Panc1 (cell line): ENCODE results near the gene RELA. TPM values are rescaled to one million over a fixed set of nuclear protein-coding genes. Genes with fewer than 3 reads are reported as not detected.

ENCODE experiments used
- ATAC-seq: fragments of 200-7000 bp; cut with Tn5 transposase; 2 replicates; pipeline ENCODE4 v1.9.1; 2020; ENCODE audit warnings: mild to moderate bottlenecking, moderate library complexity
- BruUV-seq: library from RNA; stranded (reverse); fragments of 400-500 nt; replicated peaks from 2 replicates; lab custom pipeline; 2021; lab: Mats Ljungman, UMichigan
- CTCF ChIA-PET: fragments of 300-600 bp; sonication (Branson Sonifier 250); formaldehyde crosslinking; loops from one replicate; lab custom pipeline; 2022; ENCODE audit warnings: antibody characterized with exemption; lab: Charles Lee
- POLR2A ChIA-PET: fragments of 300-600 bp; sonication (Branson Sonifier 250); formaldehyde crosslinking; loops from one replicate; lab custom pipeline; 2022; ENCODE audit warnings: antibody characterized with exemption; lab: Charles Lee
- DNase-seq: peaks from one replicate; pipeline ENCODE4 v3.0.0-alpha.2; 2010; ENCODE audit warnings: low read depth, low spot score
- H3K27ac ChIP-seq: 2 replicates; pipeline ENCODE4 v1.5.1; 2011; ENCODE audit warnings: mild to moderate bottlenecking, low read length, inconsistent platforms
- H3K27me3 ChIP-seq: fragments of 200-500 bp; sonication (Bioruptor generic); 2 replicates; pipeline ENCODE4 v1.6.0; 2014; ENCODE audit warnings: low read length, inconsistent platforms; ENCODE audit not compliant: control insufficient read depth, insufficient read depth
- H3K36me3 ChIP-seq: fragments of 200-500 bp; sonication (Bioruptor generic); 2 replicates; pipeline ENCODE4 v1.5.1; 2014; ENCODE audit warnings: inconsistent platforms, mild to moderate bottlenecking, low read length, moderate library complexity; ENCODE audit not compliant: control insufficient read depth, insufficient read depth
- H3K4me1 ChIP-seq: 2 replicates; pipeline ENCODE4 v1.5.1; 2011; ENCODE audit warnings: inconsistent platforms, mild to moderate bottlenecking, low read length, moderate library complexity; ENCODE audit not compliant: control insufficient read depth, insufficient read depth
- H3K4me3 ChIP-seq, 2 experiments: 2 replicates each; pipeline ENCODE4 v1.5.1; 2011 to 2012; ENCODE audit warnings: low read depth in 2 of 2, low read length in 2 of 2, mild to moderate bottlenecking in 2 of 2, inconsistent platforms in 1 of 2, moderate library complexity in 1 of 2
- H3K9me3 ChIP-seq: fragments of 200-500 bp; sonication (Bioruptor generic); 2 replicates; pipeline ENCODE4 v1.5.1; 2014; ENCODE audit warnings: low read depth, mild to moderate bottlenecking, inconsistent platforms, low read length, moderate library complexity; ENCODE audit not compliant: control insufficient read depth, insufficient read depth
- POLR2AphosphoS5 ChIP-seq: IDR thresholded peaks from 2 replicates; pipeline ENCODE4 v1.6.1; 2012; ENCODE audit warnings: mild to moderate bottlenecking, low read depth, low read length, moderate library complexity
- SIN3A ChIP-seq: IDR thresholded peaks from 2 replicates; pipeline ENCODE4 v1.6.1; 2012; ENCODE audit warnings: low read depth, mild to moderate bottlenecking, low read length, moderate library complexity, borderline replicate concordance; ENCODE audit not compliant: insufficient read depth
- TCF7L2 ChIP-seq: IDR thresholded peaks from 2 replicates; pipeline ENCODE4 v1.6.1; 2011; ENCODE audit warnings: mild to moderate bottlenecking, low read depth, low read length, inconsistent platforms
- in situ Hi-C: cut with HindIII; loops from 2 replicates; pipeline ENCODE4 v1.10.0; 2016; ENCODE audit warnings: low sequenced_read_pairs, low pct_unique_long_range_greater_than_20kb
- intact Hi-C: fragments of 100-400 bp; cut with micrococcal nuclease; formaldehyde crosslinking; loops from one replicate; pipeline ENCODE4 v1.10.0; 2022; ENCODE audit not compliant: unreplicated experiment
- total RNA-seq: library from RNA; stranded (reverse); gene quantifications from one replicate; pipeline ENCODE4 v1.2.1, GENCODE V29; 2021; ENCODE audit not compliant: unreplicated experiment
- TF ChIP-seq, protein P1 (sequence below): fragments of 450-650 bp; IDR thresholded peaks from 2 replicates; pipeline ENCODE4 v1.5.1; 2017; ENCODE audit warnings: mild to moderate bottlenecking
- TF ChIP-seq, protein P2 (sequence below), 2 experiments: IDR thresholded peaks; 2 replicates each; pipeline ENCODE4 v1.6.1; 2011 to 2012; ENCODE audit warnings: low read depth in 2 of 2, control low read depth in 1 of 2, low read length in 1 of 2, mild to moderate bottlenecking in 1 of 2, moderate library complexity in 1 of 2; ENCODE audit not compliant: insufficient read depth in 1 of 2

RELA gene
- total RNA-seq, 1 experiment from 2014 or later: 141 TPM

- no TSS peak for BruUV-seq
- no peaks in the 10 kb centered on the region for H3K27me3 ChIP-seq
- DNase-seq (no peak), ATAC-seq (no peak)
- in situ Hi-C loops (no loop called here), intact Hi-C loops (no loop called here)
- H3K9me3 ChIP-seq: no peaks in the 10 kb centered on the region
- H3K36me3 ChIP-seq: peaks cover 19% of the 10 kb centered on the region
- H3K4me1 ChIP-seq: peaks cover 28% of the 10 kb centered on the region
- H3K27ac ChIP-seq: peak overlapping the region; percentile 84
- ChIA-PET POLR2A (no interaction called here), CTCF (no interaction called here)
- TF ChIP-seq, protein P1, sequence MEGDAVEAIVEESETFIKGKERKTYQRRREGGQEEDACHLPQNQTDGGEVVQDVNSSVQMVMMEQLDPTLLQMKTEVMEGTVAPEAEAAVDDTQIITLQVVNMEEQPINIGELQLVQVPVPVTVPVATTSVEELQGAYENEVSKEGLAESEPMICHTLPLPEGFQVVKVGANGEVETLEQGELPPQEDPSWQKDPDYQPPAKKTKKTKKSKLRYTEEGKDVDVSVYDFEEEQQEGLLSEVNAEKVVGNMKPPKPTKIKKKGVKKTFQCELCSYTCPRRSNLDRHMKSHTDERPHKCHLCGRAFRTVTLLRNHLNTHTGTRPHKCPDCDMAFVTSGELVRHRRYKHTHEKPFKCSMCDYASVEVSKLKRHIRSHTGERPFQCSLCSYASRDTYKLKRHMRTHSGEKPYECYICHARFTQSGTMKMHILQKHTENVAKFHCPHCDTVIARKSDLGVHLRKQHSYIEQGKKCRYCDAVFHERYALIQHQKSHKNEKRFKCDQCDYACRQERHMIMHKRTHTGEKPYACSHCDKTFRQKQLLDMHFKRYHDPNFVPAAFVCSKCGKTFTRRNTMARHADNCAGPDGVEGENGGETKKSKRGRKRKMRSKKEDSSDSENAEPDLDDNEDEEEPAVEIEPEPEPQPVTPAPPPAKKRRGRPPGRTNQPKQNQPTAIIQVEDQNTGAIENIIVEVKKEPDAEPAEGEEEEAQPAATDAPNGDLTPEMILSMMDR: no peak
- TF ChIP-seq TCF7L2 (no peak), POLR2AphosphoS5 (no peak), SIN3A (no peak)
- TF ChIP-seq, protein P2, sequence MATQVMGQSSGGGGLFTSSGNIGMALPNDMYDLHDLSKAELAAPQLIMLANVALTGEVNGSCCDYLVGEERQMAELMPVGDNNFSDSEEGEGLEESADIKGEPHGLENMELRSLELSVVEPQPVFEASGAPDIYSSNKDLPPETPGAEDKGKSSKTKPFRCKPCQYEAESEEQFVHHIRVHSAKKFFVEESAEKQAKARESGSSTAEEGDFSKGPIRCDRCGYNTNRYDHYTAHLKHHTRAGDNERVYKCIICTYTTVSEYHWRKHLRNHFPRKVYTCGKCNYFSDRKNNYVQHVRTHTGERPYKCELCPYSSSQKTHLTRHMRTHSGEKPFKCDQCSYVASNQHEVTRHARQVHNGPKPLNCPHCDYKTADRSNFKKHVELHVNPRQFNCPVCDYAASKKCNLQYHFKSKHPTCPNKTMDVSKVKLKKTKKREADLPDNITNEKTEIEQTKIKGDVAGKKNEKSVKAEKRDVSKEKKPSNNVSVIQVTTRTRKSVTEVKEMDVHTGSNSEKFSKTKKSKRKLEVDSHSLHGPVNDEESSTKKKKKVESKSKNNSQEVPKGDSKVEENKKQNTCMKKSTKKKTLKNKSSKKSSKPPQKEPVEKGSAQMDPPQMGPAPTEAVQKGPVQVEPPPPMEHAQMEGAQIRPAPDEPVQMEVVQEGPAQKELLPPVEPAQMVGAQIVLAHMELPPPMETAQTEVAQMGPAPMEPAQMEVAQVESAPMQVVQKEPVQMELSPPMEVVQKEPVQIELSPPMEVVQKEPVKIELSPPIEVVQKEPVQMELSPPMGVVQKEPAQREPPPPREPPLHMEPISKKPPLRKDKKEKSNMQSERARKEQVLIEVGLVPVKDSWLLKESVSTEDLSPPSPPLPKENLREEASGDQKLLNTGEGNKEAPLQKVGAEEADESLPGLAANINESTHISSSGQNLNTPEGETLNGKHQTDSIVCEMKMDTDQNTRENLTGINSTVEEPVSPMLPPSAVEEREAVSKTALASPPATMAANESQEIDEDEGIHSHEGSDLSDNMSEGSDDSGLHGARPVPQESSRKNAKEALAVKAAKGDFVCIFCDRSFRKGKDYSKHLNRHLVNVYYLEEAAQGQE (IDR thresholded peaks at IDR 0.05; ENCODE audit: insufficient read depth in 1 of 2, low read depth in 2 of 2, low read length in 1 of 2): no peak
- peak overlapping the region; percentile 88 to 97 for H3K4me3 ChIP-seq
Observed at GRCh38 chr11:65616575-65617001, 46.1 kb downstream of the RELA start.

DNA sequence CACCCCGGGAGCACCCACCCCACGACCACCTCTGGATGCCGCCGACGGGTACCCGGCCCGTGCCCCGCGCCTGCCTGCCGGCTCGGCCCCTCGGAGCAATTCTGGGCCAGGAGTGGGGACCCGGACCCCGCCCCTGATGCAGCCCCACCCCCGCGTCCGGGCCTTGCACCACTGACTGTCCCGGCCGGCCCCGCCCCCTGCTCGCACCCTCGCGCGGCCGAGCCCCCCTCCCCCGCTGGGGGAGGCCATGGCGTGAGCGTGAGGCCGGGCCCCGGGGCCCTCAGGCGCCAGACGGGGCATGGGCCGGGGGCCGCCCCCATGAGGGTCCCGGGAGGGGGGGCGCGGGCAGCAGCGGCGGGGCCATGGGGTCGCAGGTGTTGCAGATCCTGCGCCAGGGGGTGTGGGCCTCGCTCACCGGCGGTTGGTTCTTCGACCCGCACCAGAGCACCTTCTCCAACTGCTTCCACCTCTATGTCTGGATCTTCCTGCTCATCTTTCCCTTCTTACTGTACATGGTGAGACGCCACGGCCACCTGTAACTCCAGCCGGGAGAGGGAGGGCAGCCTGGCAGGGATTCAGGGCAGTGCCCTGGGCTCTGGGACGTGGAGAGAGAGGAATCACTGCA, 46.7 kb downstream of the RELA start:
- TF ChIP-seq TCF7L2 (no peak), SIN3A (0 out of 2 replicates have a peak, but pooled peaks have one; percentile 29), POLR2AphosphoS5 (no peak)
- TF ChIP-seq, protein P1: no peak
- TF ChIP-seq, protein P2 (IDR thresholded peaks at IDR 0.05; ENCODE audit: insufficient read depth in 1 of 2, low read depth in 2 of 2, low read length in 1 of 2): no peak
- POLR2A ChIA-PET: interaction anchor here (0.6 kb wide), 1 partner anchor 38 kb away, joined by 4 read pairs; no protein-coding TSS in a partner anchor
- no TSS peak for BruUV-seq
- DNase-seq: no peak
- Histone ChIP-seq H3K27me3 (no peaks in the 10 kb centered on the region), H3K4me3 (peak overlapping the region; percentile 88 to 97), H3K27ac (peak overlapping the region; percentile 89), H3K9me3 (no peaks in the 10 kb centered on the region), H3K4me1 (peaks cover 33% of the 10 kb centered on the region), H3K36me3 (peaks cover 19% of the 10 kb centered on the region)
- ATAC-seq: peak; percentile 16
- in situ Hi-C loops: no loop called here
- CTCF ChIA-PET: interaction anchor here (1.1 kb wide), 1 partner anchor 22 kb away, joined by 3 read pairs; the partner anchor contains the start of gene SIPA1
- intact Hi-C loops: loop anchor here (2.0 kb wide), 1 partner anchor 39 kb away; the partner anchor contains the start of gene EHBP1L1
